PC-3 (cell line): ENCODE data around the gene THSD7A. TPM values are rescaled to one million over a fixed set of nuclear protein-coding genes. Genes with fewer than 3 reads are reported as not detected.

Experiments
- ATAC-seq: fragments of 200-7000 bp; cut with Tn5 transposase; 2 replicates; pipeline ENCODE4 v1.9.1; 2020; ENCODE audit warnings: mild to moderate bottlenecking, moderate library complexity
- BruUV-seq: library from RNA; stranded (reverse); fragments of 400-500 nt; replicated peaks from 2 replicates; lab custom pipeline; 2021; lab: Mats Ljungman, UMichigan
- CTCF ChIA-PET: fragments of 300-600 bp; sonication (Branson Sonifier 250); formaldehyde crosslinking; loops from one replicate; lab custom pipeline; 2022; ENCODE audit warnings: antibody characterized with exemption; lab: Charles Lee
- POLR2A ChIA-PET: fragments of 300-600 bp; sonication (Branson Sonifier 250); formaldehyde crosslinking; loops from one replicate; lab custom pipeline; 2022; ENCODE audit warnings: antibody characterized with exemption; ENCODE audit not compliant: unreplicated experiment; lab: Charles Lee
- DNase-seq: peaks from one replicate; pipeline ENCODE4 v3.0.0-alpha.2; 2015
- H2AFZ ChIP-seq: fragments of 300-600 bp; sonication (generic); 2 replicates; pipeline ENCODE4 v1.6.0; 2016; ENCODE audit warnings: antibody characterized with exemption, low read length
- H3F3A ChIP-seq: fragments of 300-600 bp; sonication (generic); one replicate; pipeline ENCODE4 v1.6.0; 2017; ENCODE audit warnings: antibody characterized with exemption, low read length, control low read depth, mild to moderate bottlenecking; ENCODE audit not compliant: unreplicated experiment
- H3K27ac ChIP-seq: fragments of 300-600 bp; sonication (generic); 2 replicates; pipeline ENCODE4 v1.5.1; 2016; ENCODE audit warnings: mild to moderate bottlenecking, low read length
- H3K27me3 ChIP-seq: fragments of 300-600 bp; sonication (generic); 2 replicates; pipeline ENCODE4 v1.6.1; 2016; ENCODE audit warnings: low read length, mixed read lengths
- H3K36me3 ChIP-seq: fragments of 300-600 bp; sonication (generic); 2 replicates; pipeline ENCODE4 v1.6.1; 2016; ENCODE audit warnings: low read depth, mixed run types, low read length, mixed read lengths
- H3K4me1 ChIP-seq: fragments of 300-600 bp; sonication (generic); 2 replicates; pipeline ENCODE4 v1.5.1; 2016; ENCODE audit warnings: low read length; ENCODE audit not compliant: insufficient read depth
- H3K4me2 ChIP-seq: fragments of 300-600 bp; sonication (generic); 2 replicates; pipeline ENCODE4 v1.6.0; 2016; ENCODE audit warnings: low read length
- H3K4me3 ChIP-seq: fragments of 300-600 bp; sonication (generic); 2 replicates; pipeline ENCODE4 v1.5.1; 2016; ENCODE audit warnings: mild to moderate bottlenecking, low read length, mixed read lengths
- H3K79me2 ChIP-seq: fragments of 300-600 bp; sonication (generic); 2 replicates; pipeline ENCODE4 v1.6.1; 2017; ENCODE audit warnings: low read length, mixed read lengths
- H3K9ac ChIP-seq: fragments of 300-600 bp; sonication (generic); 2 replicates; pipeline ENCODE4 v1.6.0; 2016; ENCODE audit warnings: mild to moderate bottlenecking, low read length
- H3K9me2 ChIP-seq: fragments of 300-600 bp; sonication (generic); replicated peaks from 2 replicates; pipeline ENCODE4 v1.6.1; 2016; ENCODE audit warnings: mixed run types, low read length, mixed read lengths
- H3K9me3 ChIP-seq: fragments of 300-600 bp; sonication (generic); 2 replicates; pipeline ENCODE4 v1.6.1; 2016; ENCODE audit warnings: low read length, mixed read lengths
- H4K20me1 ChIP-seq: fragments of 300-600 bp; sonication (generic); 2 replicates; pipeline ENCODE4 v1.6.1; 2016; ENCODE audit warnings: low read length, mixed read lengths
- EZH2 ChIP-seq: fragments of 300-600 bp; sonication (generic); IDR thresholded peaks from one replicate; pipeline ENCODE4 v1.6.1; 2017; ENCODE audit warnings: antibody characterized with exemption, mild to moderate bottlenecking, low read length; ENCODE audit not compliant: unreplicated experiment
- EZH2phosphoT487 ChIP-seq: fragments of 300-600 bp; sonication (generic); IDR thresholded peaks from 2 replicates; pipeline ENCODE4 v1.6.1; 2018; ENCODE audit warnings: mild to moderate bottlenecking, antibody characterized with exemption, low read length, borderline replicate concordance
- intact Hi-C: fragments of 100-400 bp; cut with micrococcal nuclease; formaldehyde crosslinking; loops from 2 replicates; pipeline ENCODE4 v1.9.0; 2023
- total RNA-seq: library from RNA; depleted of rRNA; stranded (reverse); fragments of >200 nt; gene quantifications from 2 replicates; pipeline ENCODE4 v1.2.3, GENCODE V29; 2014
- TF ChIP-seq, protein P1 (sequence below): fragments of 300-600 bp; sonication (generic); conservative IDR thresholded peaks from 2 replicates; pipeline ENCODE4 v1.5.1; 2017; ENCODE audit warnings: antibody characterized with exemption, low read depth, mild to moderate bottlenecking, low read length

THSD7A gene
- total RNA-seq, 1 experiment from 2014 or later: 0.04 TPM

DNA sequence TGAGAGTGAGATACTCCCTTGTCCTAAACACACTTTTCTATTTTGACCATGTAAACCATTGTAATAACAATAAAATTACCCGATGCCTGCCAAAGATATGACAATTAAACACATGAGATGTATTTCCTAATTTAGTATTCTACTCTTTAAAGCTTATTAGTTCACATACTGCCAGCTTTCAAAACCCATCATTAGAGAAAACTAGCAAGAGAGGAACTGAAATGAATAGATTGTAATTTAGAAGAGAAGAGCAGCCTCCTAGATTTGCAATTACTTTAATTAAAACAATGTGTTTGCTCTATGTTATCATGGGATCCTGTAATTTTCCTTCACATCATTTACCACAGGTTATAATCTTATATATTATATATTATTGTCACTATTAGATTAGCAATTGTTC is 428.2 kb downstream of the THSD7A start:
- BruUV-seq: no TSS peak
- H3K9me2 ChIP-seq: no peaks in the 10 kb centered on the region
- no peak overlapping the region for H3K9ac ChIP-seq
- H3F3A ChIP-seq: no peaks in the 10 kb centered on the region
- ATAC-seq (no peak), DNase-seq (no peak)
- no peaks in the 10 kb centered on the region for H4K20me1 ChIP-seq
- H2AFZ ChIP-seq: no peak overlapping the region
- no peak overlapping the region for H3K27ac ChIP-seq
- no peak overlapping the region for H3K4me2 ChIP-seq
- no peaks in the 10 kb centered on the region for H3K79me2 ChIP-seq
- no peaks in the 10 kb centered on the region for H3K4me1 ChIP-seq
- POLR2A ChIA-PET: no interaction called here
- no peaks in the 10 kb centered on the region for H3K9me3 ChIP-seq
- no peak overlapping the region for H3K4me3 ChIP-seq
- H3K27me3 ChIP-seq: no peaks in the 10 kb centered on the region
- H3K36me3 ChIP-seq: no peaks in the 10 kb centered on the region
- CTCF ChIA-PET: no interaction called here
- TF ChIP-seq, protein P1, sequence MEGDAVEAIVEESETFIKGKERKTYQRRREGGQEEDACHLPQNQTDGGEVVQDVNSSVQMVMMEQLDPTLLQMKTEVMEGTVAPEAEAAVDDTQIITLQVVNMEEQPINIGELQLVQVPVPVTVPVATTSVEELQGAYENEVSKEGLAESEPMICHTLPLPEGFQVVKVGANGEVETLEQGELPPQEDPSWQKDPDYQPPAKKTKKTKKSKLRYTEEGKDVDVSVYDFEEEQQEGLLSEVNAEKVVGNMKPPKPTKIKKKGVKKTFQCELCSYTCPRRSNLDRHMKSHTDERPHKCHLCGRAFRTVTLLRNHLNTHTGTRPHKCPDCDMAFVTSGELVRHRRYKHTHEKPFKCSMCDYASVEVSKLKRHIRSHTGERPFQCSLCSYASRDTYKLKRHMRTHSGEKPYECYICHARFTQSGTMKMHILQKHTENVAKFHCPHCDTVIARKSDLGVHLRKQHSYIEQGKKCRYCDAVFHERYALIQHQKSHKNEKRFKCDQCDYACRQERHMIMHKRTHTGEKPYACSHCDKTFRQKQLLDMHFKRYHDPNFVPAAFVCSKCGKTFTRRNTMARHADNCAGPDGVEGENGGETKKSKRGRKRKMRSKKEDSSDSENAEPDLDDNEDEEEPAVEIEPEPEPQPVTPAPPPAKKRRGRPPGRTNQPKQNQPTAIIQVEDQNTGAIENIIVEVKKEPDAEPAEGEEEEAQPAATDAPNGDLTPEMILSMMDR: no peak
- no peak for TF ChIP-seq EZH2
- no peak for TF ChIP-seq EZH2phosphoT487
- intact Hi-C loops: no loop called here

DNA sequence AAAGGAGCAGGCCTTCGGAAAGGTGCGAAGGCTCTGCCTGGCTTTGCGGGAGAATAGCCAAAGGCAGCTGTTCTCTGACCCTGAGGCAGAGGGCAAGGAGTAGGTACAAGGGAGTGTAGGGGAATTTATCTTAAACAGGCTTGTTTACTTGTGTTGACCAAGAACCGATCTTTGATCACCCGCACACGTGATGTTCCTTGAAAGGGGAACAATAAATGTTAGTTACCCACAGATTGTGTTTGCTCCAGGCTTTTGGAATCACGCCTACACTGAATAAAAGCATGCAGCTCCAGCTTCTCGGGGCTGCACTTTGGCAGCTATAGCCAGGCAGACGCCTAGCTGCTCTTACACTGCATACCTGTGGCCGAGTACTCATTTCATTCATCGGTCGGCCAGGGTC is 437.6 kb downstream of the THSD7A start:
- no peak overlapping the region for H2AFZ ChIP-seq
- no peaks in the 10 kb centered on the region for H3K27me3 ChIP-seq
- no peak overlapping the region for H3K9ac ChIP-seq
- intact Hi-C loops: no loop called here
- no TSS peak for BruUV-seq
- no peaks in the 10 kb centered on the region for H3K36me3 ChIP-seq
- DNase-seq: no peak
- H4K20me1 ChIP-seq: no peaks in the 10 kb centered on the region
- H3K4me1 ChIP-seq: no peaks in the 10 kb centered on the region
- ATAC-seq: no peak
- H3F3A ChIP-seq: no peaks in the 10 kb centered on the region
- no peak overlapping the region for H3K4me3 ChIP-seq
- no peak overlapping the region for H3K4me2 ChIP-seq
- no peak for TF ChIP-seq EZH2
- TF ChIP-seq EZH2phosphoT487: no peak
- TF ChIP-seq, protein P1: no peak
- CTCF ChIA-PET: no interaction called here
- H3K27ac ChIP-seq: no peak overlapping the region
- H3K79me2 ChIP-seq: no peaks in the 10 kb centered on the region
- H3K9me3 ChIP-seq: no peaks in the 10 kb centered on the region
- POLR2A ChIA-PET: no interaction called here
- no peaks in the 10 kb centered on the region for H3K9me2 ChIP-seq

DNA sequence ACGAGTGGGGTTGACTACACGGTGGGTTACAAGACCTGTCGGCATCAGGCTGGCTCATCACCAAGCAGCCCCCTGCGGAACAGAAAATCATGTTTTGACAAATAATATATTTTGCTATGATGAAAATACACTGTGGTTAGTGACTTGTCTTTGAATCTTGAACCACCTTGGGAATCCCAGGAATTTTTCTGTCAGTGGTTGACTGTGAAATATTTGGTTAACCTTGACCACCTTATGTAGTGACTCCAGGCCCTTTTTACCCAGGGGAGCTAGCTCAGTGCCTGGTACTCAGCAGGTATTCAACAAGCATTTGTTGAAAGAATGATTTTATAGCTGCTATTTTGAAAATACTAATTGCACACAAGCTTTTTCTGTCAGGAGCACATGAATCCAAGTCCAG is 452.4 kb downstream of the THSD7A start:
- Histone ChIP-seq H3K4me1 (no peaks in the 10 kb centered on the region), H3F3A (no peaks in the 10 kb centered on the region), H3K79me2 (no peaks in the 10 kb centered on the region), H3K27ac (no peak overlapping the region), H2AFZ (no peak overlapping the region), H3K36me3 (no peaks in the 10 kb centered on the region), H3K9me3 (no peaks in the 10 kb centered on the region), H3K4me3 (no peak overlapping the region), H4K20me1 (no peaks in the 10 kb centered on the region), H3K27me3 (0 out of 2 replicates have a peak, but pooled peaks cover 11% of the 10 kb centered on the region), H3K9me2 (no peaks in the 10 kb centered on the region), H3K4me2 (no peak overlapping the region), H3K9ac (no peak overlapping the region)
- intact Hi-C loops: loop anchor here (10.0 kb wide), 1 partner anchor 1115 kb away; no protein-coding TSS in a partner anchor
- POLR2A ChIA-PET: no interaction called here
- CTCF ChIA-PET: no interaction called here
- no peak for DNase-seq
- TF ChIP-seq EZH2: no peak
- TF ChIP-seq, protein P1: no peak
- no peak for TF ChIP-seq EZH2phosphoT487
- ATAC-seq: no peak
- BruUV-seq: no TSS peak
